AG08396 (cell line): Measurements from ENCODE around the gene TMEM45B.
"Not testable (repeated sequence)": the region's sequence is repeated elsewhere in the genome, so short reads cannot be mapped to it uniquely, and the experiment has no call there.

ENCODE experiments used
- DNase-seq: peaks from one replicate; pipeline ENCODE4 v3.0.0; 2012; ENCODE audit warnings: low spot score, mixed read lengths

TMEM45B gene

GRCh38 chr11:129815596-129816461, at the start of gene TMEM45B:
TMEM45B (plus strand) TSS chr11:129815848; CDS start chr11:129852483, 36,635 bp downstream.
- no peak for DNase-seq

DNA sequence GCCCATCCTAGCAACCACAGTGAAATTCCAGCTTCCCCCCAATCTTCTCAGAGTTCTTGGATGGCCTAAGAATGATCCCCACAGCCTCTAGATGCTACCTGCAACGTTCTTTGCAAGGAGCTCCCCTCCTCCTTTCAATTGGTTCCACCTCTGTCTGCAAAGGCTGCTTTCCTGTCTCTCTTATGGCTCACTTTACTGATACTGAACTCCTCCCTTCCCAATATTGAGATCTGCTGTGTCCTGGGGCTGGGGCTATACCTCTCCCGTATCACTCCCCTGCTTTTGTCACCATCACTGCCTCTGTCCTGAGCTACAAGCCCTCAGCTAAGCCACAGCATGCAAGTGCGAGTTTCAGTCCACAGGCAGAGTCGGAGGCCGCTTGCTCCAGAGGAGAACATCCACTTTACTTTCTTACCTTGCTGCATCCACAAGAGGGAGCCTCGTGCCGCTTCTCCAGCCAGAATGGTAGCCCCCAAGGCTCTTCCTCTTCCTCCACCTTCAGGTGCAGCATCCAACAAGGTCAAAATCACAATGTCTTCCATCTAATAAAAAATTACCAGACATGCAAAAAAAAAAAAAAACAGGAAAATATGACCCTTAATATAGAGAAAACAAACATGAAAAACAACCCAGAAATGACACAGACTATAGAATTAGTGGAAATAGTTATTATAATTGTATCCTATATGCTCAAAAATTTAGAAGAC, 48.6 kb upstream of the TMEM45B start:
- no peak for DNase-seq

DNA sequence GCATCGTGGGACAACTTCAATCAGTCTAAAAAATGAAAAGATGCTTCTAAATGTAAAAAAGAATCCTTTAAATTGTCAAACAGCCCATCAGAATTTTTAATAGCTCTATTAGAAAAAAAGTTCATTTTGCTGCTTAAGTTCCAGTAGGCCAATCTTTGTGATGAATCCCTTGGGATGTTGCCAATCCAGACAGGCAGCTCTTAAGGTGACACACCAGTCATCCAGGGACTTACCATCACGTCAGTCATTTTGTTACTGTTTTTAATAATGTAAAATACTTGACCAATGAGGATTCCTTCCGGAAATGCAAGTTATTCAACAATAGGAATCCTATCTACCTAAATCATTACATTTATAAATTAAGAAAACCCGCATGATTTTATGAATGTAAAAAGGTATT, 47.8 kb upstream of the TMEM45B start:
- DNase-seq = no peak

DNA sequence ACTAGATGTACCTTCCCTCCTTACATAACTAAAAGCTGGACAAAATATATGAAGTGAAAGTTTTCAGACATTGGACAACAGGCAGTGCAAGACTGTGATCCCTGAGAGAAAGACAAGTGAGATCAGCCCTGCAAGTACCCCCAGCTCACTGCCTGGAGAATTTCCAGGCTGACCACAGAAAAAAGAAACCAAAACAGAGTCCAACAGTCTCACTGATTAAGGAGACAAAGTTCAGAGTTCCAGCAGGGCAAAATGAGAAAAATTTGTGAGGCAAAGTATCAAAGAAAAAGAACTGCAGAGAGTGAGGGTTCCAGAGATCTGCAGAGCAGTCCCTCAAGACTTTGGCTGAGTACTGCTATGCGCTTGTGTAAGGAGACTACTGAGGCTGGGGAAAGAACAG, 47.3 kb upstream of the TMEM45B start:
- no peak for DNase-seq

- DNase-seq = no peak
Observed at GRCh38 chr11:129769059-129769458, 46.6 kb upstream of the TMEM45B start.

- no peak for DNase-seq
Observed at GRCh38 chr11:129770993-129771392, 44.7 kb upstream of the TMEM45B start.

DNA sequence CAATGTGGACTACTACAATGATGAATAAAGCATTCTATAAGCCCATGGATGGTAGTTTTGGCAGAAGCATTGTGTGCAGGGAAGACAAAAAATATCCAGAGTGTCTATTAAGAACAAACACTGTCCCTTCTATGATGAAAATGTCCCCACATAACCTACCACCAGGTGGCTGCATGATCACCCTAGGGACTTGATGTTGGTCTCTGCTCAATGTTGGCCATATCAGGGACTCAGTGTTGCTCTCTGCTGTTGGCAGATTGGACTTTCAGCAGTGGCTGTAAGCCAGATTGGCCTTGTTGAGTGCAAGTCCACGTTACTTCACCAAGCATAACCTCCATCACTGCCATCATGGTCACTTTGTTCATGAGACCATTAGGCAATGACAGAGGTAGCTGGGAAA, 44.2 kb upstream of the TMEM45B start:
- DNase-seq = not testable (repeated sequence)

GRCh38 chr11:129778877-129779276, 36.8 kb upstream of the TMEM45B start:
- DNase-seq = no peak

- no peak for DNase-seq
Observed at GRCh38 chr11:129779342-129779741, 36.3 kb upstream of the TMEM45B start.

DNA sequence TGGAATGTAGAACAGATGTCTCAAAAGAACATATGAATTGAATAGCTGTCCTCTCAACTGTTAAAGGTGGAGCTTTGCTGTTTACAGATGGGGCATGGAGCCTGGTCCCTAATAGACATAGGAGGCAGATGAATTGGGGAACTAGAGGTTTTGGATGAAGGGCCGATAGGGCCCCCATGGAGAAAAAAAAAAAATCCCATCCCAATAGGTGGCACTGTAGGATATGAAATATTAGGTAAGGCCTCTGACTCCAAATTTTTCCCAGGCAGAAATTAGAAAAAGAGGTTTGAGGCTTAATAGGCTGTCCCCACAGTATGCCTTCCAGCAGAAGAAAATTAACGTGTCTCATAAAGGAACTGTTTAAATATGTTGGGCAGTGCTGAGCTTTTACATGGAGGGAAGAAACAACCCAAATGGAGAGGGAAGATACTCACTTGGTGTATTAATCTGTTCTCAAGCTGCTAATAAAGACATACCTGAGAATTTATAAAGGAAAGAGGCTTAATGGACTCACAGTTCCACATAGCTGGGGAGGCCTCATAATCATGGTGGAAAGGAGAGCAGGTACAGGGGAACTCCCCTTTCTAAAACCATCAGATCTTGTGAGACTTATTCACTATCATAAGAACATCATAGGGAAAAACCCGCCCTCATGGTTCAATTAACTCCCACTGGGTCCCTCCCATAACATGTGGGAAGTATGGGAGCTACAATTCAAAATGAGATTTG, 30.1 kb upstream of the TMEM45B start:
- DNase-seq = no peak

DNA sequence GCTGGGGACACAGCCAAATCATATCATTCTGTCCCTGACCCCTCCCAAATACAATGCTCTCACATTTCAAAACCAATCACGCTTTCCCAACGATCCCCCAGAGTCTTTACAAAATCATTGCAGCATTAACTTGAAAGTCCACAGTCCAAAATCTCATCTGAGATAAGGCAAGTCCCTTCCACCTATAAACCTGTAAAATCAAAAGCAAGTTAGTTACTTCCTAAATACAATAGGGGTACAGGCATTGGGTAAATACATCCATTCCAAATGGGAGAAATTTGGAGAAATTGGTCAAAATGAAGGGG, 29.6 kb upstream of the TMEM45B start:
- not testable (repeated sequence) for DNase-seq

DNA sequence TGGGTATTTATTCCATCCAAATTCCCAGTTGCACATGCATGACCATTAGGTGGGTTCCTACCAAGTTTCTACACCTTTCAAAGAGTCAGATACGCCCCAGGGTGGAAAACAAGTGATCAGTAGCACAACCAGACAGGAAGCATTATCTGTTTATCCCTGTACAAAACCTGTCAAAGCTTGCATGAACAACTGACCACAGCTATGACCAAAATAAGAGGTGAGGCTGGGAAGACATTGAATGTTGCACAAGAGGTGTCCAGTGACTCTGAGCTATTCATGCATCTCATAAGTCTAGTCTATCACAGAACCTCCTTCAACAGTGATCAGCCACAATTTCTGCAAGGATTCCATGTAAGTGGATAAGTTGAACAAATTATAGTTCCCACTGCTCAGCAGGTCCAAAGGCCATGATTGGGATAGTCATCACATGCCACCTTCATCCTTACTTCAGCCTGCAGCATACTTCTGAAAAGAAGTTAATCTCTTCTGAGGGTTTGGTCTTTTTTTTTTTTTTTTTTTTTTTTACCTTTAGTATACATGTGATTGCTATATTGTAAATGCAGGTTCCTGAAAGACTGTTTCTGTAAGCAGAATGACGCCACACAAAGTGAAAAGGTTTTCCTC, 28.0 kb upstream of the TMEM45B start:
- no peak for DNase-seq

DNA sequence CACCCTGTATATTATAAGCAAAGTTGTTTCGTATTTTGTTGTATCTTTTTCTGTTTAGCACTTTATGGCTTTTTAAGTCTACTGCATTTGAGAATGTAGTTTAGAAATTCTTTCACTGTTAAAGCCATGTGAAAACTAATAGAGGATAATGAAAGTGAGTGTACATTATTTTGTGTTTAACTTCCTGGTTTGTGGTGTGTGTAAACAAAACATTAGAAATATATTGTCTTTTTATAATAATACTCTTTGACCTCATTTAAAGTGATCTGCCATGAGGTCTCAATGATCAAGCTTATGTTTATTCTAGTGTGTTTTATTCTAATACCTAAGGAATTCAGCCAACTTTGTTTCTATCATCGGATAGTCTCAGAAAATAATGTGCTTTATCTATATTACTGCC, 27.4 kb upstream of the TMEM45B start:
- no peak for DNase-seq

DNA sequence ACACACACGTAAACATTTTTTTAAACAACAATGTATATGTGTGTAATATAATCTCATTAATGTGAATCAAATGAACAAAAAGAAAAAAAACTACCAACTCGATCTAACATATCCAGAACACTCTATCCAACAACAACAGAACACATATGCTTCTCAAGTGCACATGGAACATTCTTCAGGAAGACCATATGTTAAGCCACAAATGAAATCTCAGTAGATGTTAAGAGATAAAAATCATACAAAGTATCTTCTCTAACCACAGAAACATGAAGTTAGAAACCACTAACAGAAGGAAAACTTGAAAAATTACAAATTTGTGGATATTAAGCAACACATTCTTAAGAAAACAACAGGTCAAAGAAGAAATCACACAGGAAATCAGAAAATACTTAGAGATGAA, 25.5 kb upstream of the TMEM45B start:
- no peak for DNase-seq

- DNase-seq = no peak
Observed at GRCh38 chr11:129791515-129791914, 24.1 kb upstream of the TMEM45B start.

GRCh38 chr11:129792663-129793062, 23.0 kb upstream of the TMEM45B start:
- DNase-seq = no peak

DNA sequence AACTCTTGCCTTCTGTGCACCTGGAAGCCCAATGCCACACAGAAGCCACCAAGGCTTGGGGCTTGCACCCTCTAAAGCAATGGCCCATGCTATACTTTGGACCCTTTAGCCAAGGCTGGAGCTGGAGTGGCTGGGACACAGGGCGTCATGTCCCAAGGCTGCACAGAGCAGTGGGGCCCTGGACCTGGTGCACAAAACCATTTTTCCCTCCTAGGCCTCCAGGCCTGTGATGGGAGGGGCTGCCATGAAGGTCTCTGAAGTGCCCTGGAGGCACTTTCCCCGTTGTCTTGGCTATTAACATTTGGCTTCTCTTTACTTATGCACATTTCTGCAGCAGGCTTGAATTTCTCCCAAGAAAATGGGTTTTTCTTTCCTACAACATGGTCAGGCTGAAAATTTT, 20.6 kb upstream of the TMEM45B start:
- DNase-seq = no peak

- DNase-seq = no peak
Observed at GRCh38 chr11:129798212-129798611, 17.4 kb upstream of the TMEM45B start.

DNA sequence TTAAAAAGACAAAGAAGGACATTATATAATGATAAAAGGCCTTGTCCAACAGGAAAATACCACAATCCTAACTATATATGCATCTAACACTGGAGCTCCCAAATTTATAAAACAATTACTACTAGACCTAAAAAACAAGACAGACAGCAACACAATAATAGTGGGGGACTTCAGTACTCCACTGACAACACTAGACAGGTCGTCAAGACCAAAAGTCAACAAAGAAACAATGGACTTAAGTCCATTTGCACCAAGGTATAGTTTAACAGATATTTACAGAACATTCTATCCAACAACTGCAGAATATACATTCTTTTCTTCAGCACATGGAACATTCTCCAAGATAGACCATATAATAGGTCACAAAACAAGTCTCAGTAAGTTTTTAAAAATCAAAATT, 15.5 kb upstream of the TMEM45B start:
- not testable (repeated sequence) for DNase-seq

- no peak for DNase-seq
Observed at GRCh38 chr11:129800655-129801054, 15.0 kb upstream of the TMEM45B start.

DNA sequence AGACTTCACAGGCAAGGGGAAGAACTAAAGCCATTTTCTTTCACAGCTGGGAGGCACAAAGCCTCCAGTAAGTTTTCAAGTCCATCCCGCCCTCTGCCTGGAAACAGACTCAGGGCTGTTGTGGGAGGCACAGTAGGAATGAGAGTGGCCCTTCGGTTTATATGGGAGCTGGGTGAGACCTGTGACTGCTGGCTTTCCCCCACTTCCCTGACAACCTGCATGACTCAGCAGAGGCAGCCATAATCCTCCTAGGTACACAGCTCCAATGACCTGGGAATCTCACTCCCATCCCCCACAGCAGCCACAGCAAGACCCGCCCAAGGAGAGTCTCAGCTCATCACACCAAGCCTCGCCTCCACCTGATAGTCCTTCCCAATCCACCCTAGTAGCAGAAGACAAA, 12.1 kb upstream of the TMEM45B start:
- DNase-seq = no peak

DNA sequence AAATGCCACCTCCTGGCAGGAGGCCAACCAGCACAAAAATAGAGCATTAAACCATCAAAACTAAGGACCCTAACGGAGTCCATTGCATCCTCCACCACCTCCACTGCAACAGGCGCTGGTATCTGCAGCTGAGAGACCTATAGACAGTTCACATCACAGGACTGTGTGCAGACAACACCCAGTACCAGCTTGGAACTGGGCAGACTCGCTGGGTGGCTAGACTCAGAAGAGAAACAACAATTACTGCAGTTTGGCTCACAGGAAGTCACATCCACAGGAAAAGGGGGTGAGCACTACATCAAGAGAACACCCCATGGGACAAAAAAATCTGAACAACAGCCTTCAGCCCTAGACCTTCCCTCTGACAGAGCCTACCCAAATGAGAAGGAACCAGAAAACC, 11.6 kb upstream of the TMEM45B start:
- DNase-seq = no peak
